ENCODE data around the gene STX18. TPM values are rescaled to one million over a fixed set of nuclear protein-coding genes. Genes with fewer than 3 reads are reported as not detected.

The STX18 gene
- total and polyA plus RNA-seq, 8 donors, result 18.6 to 60.6 (median 51.9) TPM

- ATAC-seq, result no peak
- intact Hi-C loops (cut with DNase I), result no loop called here
- no peak for TF ChIP-seq CTCF (IDR thresholded peaks at IDR 0.05)
- DNase-seq, result no peak
- no peak overlapping the region for H3K27ac ChIP-seq
- H3K4me3 ChIP-seq, result no peak overlapping the region
- H3K4me1 ChIP-seq, result no peaks in the 10 kb centered on the region
- H3K9me3 ChIP-seq, result no peaks in the 10 kb centered on the region
- H3K27me3 ChIP-seq, result no peaks in the 10 kb centered on the region
- H3K36me3 ChIP-seq, result peaks cover 0 to 3% of the 10 kb centered on the region in 2 donors
These were observed 60.4 kb downstream of the STX18 start for GRCh38 chr4:4481399-4481994.

GRCh38 chr4:4480685-4481398, 61.0 kb downstream of the STX18 start:
- H3K36me3 ChIP-seq, result peaks cover 0 to 3% of the 10 kb centered on the region in 2 donors
- no peak overlapping the region for H3K4me3 ChIP-seq
- TF ChIP-seq CTCF (IDR thresholded peaks at IDR 0.05), result peak in 1 of 2 donors; percentile 17
- no peaks in the 10 kb centered on the region for H3K4me1 ChIP-seq
- H3K27ac ChIP-seq, result no peak overlapping the region
- H3K9me3 ChIP-seq, result no peaks in the 10 kb centered on the region
- intact Hi-C loops (cut with DNase I), result no loop called here
- ATAC-seq, result peak; percentile 45
- no peaks in the 10 kb centered on the region for H3K27me3 ChIP-seq
- DNase-seq, result no peak

GRCh38 chr4:4480205-4480604, 61.6 kb downstream of the STX18 start:
- H3K9me3 ChIP-seq, result no peaks in the 10 kb centered on the region
- ATAC-seq (no peak), DNase-seq (no peak)
- H3K4me3 ChIP-seq, result no peak overlapping the region
- H3K27me3 ChIP-seq, result no peaks in the 10 kb centered on the region
- intact Hi-C loops (cut with DNase I), result no loop called here
- peaks cover 0 to 3% of the 10 kb centered on the region in 2 donors for H3K36me3 ChIP-seq
- no peaks in the 10 kb centered on the region for H3K4me1 ChIP-seq
- no peak for TF ChIP-seq CTCF (IDR thresholded peaks at IDR 0.05)
- no peak overlapping the region for H3K27ac ChIP-seq

GRCh38 chr4:4479366-4479765, 62.5 kb downstream of the STX18 start:
- H3K4me1 ChIP-seq, result no peaks in the 10 kb centered on the region
- no peak for TF ChIP-seq CTCF (IDR thresholded peaks at IDR 0.05)
- no peaks in the 10 kb centered on the region for H3K9me3 ChIP-seq
- ATAC-seq (no peak), DNase-seq (no peak)
- intact Hi-C loops (cut with DNase I), result no loop called here
- H3K27me3 ChIP-seq, result no peaks in the 10 kb centered on the region
- peaks cover 0 to 3% of the 10 kb centered on the region in 2 donors for H3K36me3 ChIP-seq
- H3K27ac ChIP-seq, result no peak overlapping the region
- H3K4me3 ChIP-seq, result no peak overlapping the region

- Histone ChIP-seq H3K27ac (no peak overlapping the region), H3K27me3 (no peaks in the 10 kb centered on the region), H3K36me3 (peaks cover 0 to 3% of the 10 kb centered on the region in 2 donors), H3K4me1 (no peaks in the 10 kb centered on the region), H3K4me3 (no peak overlapping the region), H3K9me3 (no peaks in the 10 kb centered on the region)
- ATAC-seq, result no peak
- no peak for TF ChIP-seq CTCF (IDR thresholded peaks at IDR 0.05)
- intact Hi-C loops (cut with DNase I), result no loop called here
- DNase-seq, result no peak
These were observed 64.1 kb downstream of the STX18 start for GRCh38 chr4:4477796-4478195.
